Posterior vena cava (tissue), 2 donors: ENCODE measurements around the gene ZNF66. TPM values are rescaled to one million over a fixed set of nuclear protein-coding genes. Genes with fewer than 3 reads are reported as not detected.
"Not testable (repeated sequence)": the region's sequence is repeated elsewhere in the genome, so short reads cannot be mapped to it uniquely, and the experiment has no call there.

Experiments used
- DNase-seq: peaks from one replicate; pipeline ENCODE4 v3.0.0-alpha.2; 2020; ENCODE audit warnings: low spot score
- intact Hi-C, 2 donors: fragments of 100-400 bp; cut with DNase I; formaldehyde crosslinking; loops; one replicate each; pipeline versions ENCODE4 v1.14.1 to v1.14.2; 2022 to 2023
- long read RNA-seq, 2 donors: library from polyadenylated mRNA; unstranded; transcript quantifications; one replicate each; pipeline ENCODE4 v2.0.0, GENCODE V29; 2020 to 2021
- total RNA-seq, 2 donors: library from RNA; stranded (reverse); fragmentation: NEBNext Ultra II Directional; extraction: Animal tissue kit (Norgen Biotek cat#: 25700); gene quantifications; one replicate each; pipeline ENCODE4 v1.2.1, GENCODE V29; 2021
- donor health status: DM: yes; HTN: yes; CAD: no.
- donor health status: DM: yes; HTN: yes; CAD: no.

Gene ZNF66
- total RNA-seq = 1 to 10 TPM; 5.2 to 5.4 TPM
- long read RNA-seq, donor 1, partial matches to known transcripts = 0 of 2 reads
- long read RNA-seq, donor 1, other reads (novel, unspliced or antisense) = 1 of 2 reads
- long read RNA-seq, donor 2, transcript ZNF66-203 (4 exons, 757 nt) = major isoform, 5 of 6 reads
- long read RNA-seq, donor 2, partial matches to known transcripts = 0 of 6 reads
- long read RNA-seq, donor 2, other reads (novel, unspliced or antisense) = 1 of 6 reads

DNA sequence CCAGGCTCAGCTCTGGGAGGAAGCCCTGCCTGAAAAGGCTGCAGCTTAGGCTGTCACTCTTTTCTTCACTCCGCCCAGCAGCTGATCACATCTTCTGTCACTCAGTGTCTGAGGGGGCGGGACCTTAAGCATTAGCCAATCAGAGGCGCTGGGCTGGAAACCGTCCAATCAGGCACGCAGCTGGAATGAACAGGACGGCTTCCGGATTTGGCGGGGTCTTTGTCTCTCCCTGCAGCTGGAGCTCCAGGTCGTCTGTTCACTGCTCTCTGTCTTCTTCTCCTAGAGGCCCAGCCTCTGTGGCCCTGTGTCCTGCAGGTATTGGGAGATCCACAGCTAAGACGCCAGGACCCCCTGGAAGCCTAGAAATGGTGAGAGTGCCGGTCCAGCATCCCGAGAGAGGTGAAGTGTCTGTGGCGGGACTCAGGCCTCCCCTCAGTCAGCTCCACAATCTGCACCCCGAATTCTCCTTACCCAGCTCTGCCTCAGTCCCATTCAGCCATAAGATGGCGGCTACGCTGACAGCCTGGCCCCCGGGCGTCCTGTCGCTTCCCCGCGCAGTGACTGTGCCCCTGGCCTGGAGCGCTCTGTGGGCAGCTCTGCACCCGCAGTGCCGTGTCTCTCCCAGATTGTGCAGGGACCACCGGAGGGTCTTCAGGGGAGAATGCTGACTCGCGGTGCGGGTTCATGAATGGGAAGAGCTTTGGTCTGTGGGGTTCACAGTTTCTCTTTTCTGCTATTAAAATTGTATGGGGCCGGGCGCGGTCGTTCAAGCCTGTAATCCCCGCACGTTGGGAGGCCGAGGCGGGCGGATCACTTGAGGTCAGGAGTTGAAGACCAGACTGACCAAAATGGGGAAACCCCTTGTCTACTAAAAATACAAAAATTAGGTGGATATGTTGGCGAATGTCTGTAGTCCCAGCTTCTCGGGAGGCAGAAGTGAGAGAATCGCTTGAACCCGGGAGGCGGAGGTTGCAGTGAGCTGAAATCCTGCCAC, at the start of gene ZNF66:
Gene ZNF66 (plus strand): TSS at position 222 of the 994 bp plus-strand sequence. CDS start 144 bp downstream, at position 366.
- peak; percentile 98 for DNase-seq

DNA sequence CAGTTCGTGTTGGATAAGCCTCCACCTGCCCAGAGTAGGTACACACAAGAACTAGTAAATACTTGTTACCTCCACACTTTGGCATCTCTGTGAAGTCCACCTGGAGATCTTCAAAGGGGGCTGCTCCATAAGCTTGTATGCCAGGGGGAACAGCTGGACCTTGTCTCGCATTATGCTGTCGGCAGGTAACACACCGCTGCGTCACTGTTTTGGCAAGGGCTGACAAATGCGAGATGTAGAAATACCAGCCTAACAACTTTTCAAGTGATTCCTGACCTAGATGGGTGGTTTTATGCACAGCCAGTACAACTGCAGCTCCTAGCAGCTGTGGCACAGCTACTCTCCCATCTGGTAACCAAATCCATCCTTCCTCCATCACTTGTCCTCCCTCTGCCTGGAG, 25.9 kb upstream of the ZNF66 start:
- DNase-seq, intact Hi-C loops: not testable (repeated sequence)

More for the DNA sequence above, at the start of gene ZNF66:
- intact Hi-C loops = no loop called here

DNA sequence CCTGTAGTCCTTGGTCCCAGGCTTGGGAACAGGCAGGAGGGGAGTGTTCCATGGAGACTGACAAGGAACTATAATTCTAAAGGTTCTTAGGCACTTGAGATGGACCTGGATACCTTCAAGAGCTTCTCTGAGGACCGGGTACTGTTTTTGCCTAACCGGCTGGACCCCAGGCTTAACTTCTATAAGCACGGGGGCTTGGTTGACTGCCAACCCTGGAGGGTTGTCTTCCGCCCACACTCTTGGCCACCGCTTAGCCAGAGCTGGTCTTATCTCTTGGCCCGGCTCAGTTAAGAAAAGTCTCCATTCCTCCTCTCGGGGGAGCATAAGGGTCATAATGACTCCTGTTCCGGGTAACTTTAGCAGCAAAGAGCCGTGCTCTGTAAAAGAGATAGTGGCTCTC, 23.8 kb upstream of the ZNF66 start:
- intact Hi-C loops = not testable (repeated sequence)

DNA sequence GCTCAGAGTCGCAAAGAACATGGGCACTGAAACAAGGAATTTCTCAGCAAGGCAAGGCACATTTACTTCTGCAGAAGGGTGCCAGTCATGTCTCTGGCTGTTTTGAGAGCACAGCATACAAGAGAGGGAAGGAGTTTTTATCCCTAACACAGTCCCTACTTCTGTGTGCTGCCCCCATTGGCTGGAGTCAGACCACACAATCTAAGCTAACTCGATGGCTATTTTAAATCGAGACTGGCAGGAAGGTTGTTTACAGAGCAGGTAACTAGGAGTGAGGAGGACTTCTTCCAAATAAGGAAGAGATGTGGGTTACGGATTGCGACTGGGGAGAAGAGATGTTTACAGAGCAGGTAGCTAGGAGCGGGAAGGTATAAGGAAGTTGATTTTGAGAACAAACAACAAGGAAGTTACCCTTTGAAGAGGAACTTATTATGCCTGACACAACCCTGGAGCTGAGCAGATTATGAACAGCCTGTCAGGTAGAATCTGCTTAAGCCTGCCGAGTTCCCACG, 6.8 kb upstream of the ZNF66 start:
- intact Hi-C loops = loop anchor here in 1 of 2 donors (2.0 kb wide), 1 partner anchor 234 kb away; no protein-coding TSS in a partner anchor
- not testable (repeated sequence) for DNase-seq

More for the DNA sequence above, 23.8 kb upstream of the ZNF66 start:
- not testable (repeated sequence) for DNase-seq

DNA sequence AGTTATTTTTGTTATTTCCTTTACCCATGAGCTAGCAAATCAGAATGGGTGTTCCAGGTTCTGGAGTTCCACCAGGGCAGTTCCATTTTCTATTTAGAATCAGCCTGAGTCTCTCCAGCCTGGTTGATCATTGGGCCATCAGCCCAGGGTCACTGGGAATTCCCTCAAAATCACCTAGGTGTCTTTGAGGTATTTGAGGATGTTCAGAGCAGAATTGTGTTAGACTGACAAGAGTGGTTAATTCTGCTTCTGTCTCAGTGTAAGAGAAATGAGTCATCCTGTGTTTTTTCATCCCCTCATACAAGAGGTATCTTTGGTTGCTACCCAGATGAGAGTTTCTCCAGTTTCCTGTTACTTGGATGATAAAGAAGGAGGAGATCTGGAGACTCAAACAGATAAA, 11.7 kb downstream of the ZNF66 start:
- DNase-seq = no peak

DNA sequence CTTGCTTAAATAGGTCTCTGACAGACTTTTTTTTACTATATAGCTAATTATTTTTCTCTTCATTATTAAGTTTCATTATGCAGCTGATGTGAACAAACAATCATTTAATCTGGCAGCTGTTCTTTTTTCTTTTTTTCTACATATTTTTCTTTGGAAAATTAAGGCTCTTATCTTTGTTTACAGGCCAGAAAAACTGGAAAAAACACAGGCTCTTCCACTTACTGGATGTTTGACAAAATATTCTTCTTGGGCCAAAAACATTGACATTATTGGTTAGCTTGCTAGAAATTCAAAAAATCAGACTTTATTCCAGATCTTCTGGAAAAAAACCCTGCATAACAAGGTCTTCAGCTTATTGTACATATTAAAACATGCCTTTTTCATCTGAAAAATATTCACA, 15.7 kb downstream of the ZNF66 start:
- intact Hi-C loops = no loop called here
- no peak for DNase-seq

More for the DNA sequence above, 11.7 kb downstream of the ZNF66 start:
- intact Hi-C loops = no loop called here

DNA sequence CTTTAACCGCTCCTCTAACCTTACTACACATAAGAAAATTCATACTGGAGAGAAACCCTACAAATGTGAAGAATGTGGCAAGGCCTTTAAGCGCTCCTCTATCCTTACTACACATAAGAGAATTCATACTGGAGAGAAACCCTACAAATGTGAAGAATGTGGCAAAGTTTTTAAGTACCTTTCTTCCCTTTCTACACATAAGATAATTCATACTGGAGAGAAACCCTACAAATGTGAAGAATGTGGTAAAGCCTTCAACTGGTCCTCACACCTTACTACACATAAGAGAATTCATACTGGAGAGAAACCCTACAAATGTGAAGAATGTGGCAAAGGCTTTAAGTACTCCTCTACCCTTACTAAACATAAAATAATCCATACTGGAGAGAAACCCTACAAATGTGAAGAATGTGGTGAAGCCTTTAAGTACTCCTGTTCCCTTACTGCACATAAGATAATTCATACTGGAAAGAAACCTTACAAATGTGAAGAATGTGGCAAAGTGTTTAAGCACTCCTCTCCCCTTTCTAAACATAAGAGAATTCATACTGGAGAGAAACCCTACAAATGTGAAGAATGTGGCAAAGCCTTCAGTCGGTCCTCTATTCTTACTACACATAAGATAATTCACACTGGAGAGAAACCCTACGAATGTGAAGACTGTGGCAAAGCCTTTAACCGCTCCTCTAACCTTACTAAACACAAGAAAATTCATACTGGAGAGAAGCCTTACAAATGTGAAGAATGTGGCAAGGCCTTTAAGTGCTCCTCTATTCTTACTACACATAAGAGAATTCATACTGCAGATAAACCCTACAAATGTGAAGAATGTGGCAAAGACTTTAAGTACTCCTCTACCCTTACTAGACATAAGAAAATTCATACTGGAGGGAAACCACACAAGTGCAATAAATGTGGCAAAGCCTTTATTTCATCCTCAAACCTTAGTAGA, 30.5 kb downstream of the ZNF66 start:
- intact Hi-C loops, DNase-seq: not testable (repeated sequence)

DNA sequence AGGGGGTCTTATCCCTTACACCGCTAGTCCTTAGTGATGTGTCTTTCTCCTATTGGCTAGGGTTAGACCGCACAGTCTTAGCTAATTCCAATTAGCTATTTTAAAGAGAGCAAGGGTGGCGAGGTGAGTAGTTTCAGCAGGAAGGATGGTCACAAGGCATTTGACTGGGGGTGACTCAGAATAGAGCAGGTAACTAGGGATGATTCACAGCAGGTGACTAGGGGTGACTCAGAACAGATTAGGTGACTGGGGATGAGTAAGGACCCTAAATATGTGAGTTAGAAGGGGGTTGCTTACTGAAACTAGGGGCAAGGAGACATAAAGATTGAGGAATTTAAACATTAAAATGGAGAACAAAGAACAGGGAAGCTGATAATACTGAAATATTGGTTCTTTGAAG, 64.3 kb downstream of the ZNF66 start:
- no peak for DNase-seq
- intact Hi-C loops = no loop called here

Other genes with a start within 250 kb of the ZNF66 start
- gene ZNF737, start 210.5 kb upstream of the ZNF66 start, total RNA-seq = 10 to 100 TPM in 1 of 2 donors, 1 to 10 TPM in 1; 6.9 to 10.0 TPM
- gene ZNF626, start 114.7 kb upstream of the ZNF66 start, total RNA-seq = 10 to 100 TPM; 16.1 to 18.0 TPM
- gene ZNF85, start 146.9 kb downstream of the ZNF66 start, total RNA-seq = 1 to 10 TPM; 3.6 to 6.9 TPM
- 10 to 100 TPM; 12.6 to 15.6 TPM for gene ZNF430, start 244.4 kb downstream of the ZNF66 start, total RNA-seq